ENCODE measurements around the gene SHF.

Gene SHF

DNA sequence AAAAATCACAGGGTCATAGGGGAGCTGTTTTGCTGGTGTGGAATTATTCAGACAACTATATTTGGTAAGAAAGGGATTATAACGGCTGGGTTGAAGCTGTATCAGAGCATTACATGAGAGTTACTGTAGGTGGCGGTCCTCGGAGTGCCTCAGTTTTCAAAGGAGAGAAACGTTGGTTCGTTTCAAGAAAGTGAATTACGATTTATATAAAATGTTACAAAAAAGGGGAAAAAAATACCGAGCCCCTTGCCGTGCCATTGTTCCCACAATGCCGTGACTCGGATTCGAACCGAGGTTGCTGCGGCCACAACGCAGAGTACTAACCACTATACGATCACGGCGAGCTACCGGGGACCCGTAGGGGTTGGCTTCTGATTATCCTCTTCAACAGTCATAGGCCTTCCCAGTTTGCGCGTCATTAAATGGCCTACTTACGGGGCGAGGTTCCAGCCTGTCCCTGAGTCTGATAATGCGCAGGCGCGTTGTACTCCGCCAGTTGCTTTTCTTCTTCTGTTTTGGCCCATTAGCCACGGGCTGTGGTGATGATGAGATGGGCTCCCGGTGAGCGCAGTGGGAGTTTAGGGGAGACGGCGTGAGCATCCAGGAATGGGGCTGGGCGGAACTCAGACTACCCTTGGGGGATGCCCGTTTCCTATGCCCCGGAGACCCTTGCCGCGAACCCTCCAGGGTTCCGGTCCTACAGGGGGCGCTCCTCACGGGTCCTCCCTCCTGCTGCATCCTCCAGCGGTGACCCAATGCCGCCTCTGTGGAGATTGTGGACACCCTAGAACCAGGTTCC, 10.8 kb upstream of the SHF start:
- DNase-seq = peak; percentile 85 to 96 (median 89)

DNA sequence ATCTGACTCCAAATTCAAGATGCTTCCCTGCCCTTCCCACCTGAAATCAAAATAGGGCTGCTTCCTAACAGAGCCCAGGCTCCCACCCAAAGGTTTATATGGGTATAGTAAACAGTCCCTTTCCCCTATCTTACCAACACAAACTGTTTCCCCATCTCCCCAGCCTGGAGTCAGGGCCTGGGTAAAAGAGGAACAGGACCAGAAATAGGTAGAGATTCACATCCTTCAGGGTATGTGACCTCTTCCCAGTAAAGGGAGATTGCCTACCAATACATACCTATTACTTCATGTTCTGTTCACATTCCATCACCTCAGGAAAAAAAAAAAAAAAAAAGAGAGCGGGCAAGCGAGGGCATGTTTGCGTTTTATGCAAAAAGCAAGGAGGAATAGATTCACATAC, 9.7 kb upstream of the SHF start:
- no peak for DNase-seq

DNA sequence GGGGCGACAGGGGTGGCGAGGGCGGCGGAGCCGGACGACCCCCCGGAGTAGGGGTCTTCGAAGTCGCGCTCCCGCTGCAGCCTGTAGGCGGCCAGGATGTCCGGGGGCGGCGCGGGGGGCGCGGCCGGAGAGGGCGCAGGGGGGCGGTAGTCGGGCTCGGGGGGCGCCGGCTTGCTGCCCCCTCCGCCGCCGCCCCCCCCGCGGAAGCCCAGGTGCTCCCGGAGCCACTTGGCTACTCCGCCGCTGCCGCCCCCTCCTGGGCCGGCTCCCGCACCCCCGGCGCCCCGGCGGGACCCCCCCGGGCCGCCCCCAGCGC, 230 bp downstream of the SHF start:
- no peak for DNase-seq

DNA sequence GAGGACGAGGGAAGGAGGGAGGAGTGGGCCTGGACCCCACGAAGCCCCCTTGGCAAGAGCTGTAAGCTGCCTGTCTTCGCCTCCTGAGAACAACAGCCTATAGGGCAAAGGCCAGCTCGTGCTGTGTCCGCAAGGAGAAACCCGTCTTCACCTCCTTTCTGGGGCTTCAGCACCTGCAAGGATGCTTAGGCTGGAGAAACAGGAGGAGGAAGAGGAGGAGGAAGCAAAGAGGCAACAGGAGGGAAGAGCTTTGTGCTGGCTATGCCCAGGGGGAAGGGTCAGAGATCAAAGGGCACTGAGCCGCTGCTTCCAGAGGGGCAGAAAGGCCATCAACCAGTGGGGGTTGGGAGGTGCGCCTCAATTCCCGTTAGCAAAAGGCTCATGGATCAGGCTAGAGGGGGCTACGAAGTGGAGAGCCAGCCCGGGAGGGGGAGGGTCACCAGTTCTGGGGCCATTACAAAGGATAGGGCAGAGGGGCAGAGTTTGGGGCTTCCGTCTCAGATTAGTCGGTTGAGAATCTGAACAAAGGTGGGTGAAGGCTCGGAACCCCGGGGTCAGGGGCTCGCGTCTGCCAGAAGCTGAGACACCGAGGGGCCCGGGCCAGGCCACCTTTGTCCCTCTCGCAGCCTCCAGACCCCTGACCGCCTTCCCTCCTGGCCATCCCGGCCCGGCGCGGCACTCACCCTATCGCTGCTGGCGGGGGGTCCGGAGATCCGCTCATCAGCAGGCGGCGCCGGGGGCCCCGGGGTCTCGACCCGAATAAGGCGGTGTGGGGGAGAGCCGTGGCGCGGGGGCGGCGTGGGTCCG, 792 bp downstream of the SHF start:
- DNase-seq = no peak

DNA sequence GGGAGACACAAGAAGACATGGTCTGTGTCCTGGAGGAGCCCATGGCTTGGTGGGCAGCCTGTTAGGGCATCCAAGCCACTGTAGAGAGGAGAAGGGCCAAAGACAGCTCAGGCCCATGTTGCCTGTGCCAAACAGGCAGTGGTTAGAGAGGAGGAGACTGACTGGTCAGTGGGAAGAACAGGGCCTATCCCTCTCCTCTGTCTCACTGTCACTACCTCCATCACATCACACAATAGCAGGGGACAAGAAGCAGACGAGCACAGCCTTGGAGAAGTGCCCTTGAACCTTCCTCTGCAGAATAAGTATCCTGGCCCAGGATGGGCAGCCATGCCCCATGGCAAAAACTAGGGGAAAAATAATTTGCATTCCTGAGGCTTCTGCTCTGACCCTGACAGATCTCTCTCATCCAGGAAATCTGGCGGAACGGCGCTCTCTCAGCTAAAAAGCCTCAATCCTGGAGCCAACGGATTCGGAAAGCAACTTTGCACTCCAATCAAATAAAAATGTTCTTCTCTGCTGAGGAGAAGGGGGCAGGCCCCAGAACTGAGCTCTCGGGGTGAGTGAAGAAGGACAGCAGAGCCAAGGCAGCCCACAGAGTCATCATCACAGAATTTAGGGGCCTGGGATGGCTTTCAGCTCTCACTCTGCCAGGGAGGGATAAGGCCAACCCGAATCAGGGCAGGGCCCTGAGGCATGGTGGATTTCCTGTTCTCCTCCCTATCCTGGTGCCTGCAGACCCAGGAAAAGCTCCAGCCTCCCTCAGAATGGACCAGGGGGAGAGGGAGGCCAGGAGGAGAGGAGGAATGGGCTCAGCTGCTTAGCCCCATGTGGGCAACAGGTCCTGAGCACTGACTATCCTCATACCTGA, 1.6 kb downstream of the SHF start:
- no peak for DNase-seq

DNA sequence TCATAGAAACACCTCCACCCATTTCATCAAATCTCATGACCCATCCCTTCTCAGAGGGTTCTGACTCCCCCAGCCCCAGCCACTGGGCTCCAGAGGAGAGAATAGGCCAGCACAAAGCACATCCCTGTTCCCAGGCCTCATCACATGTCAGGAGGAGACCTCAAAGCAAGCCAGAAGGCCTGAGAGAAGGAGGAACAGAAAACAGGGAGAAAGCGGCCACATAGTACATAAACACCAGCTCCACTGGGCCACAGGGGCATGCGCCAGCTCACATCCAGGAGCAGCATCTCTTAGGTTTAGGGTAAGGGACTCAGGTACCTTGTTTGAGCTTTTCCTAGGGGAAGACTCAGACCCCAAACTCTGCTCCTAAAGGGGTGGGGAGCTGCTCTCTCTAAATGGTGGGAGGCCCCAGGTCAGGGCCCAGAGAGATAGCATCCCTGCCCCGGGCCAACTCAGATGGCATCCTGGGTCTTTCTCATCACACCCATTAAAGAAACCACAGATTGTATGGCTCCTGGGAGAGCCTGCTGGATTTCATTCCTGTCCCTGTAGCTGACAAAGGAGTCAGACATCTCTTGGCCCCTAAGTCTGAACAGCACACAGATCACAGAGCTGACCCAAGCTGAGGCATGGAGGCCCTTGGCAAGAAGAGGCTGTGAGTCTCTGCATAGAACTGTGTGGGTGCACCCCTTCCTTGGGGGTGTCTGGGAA, 2.5 kb downstream of the SHF start:
- DNase-seq = no peak

DNA sequence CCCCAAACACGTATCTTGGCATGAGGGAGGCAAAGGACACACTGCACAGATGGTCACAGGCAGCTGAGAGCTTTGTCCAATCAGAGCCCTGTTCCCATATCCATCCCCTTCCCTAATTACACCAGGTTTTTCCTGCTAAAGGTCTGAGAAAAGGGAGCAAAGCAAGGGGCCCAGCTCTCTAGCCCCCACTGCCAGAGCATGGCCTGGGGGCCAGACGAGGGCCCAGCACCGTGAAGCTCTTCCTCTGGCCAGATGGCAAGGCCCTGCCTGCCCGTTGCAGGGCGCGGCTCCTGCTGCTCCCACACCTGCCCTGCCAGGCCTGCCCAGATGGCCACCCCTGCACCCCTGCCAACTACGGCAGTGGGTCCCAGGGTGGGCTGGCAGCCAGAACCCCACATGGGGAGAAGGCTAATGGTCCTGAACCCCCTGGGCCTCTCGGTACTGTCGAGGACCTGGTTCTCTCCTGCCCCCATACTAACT, 3.2 kb downstream of the SHF start:
- no peak for DNase-seq

DNA sequence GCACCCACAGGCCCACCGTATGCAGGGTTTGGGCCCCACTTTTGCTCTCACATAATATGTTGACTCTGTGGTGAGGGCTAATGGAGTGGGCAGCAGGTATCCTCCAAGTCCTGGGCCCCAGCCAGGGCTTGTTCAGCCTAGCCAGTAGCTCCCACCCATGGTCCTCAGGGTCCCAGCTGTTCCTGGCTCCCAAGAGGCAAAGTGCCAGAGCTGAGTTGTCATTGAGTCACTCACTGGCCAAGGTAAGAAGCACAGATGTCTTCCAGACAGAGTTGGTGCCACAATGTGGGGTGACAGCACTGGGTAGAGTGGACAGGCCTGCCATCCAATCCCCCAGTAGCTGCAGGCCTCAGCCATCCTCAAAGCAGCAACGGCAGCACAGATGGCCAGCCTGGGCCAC, 4.3 kb downstream of the SHF start:
- DNase-seq = no peak

DNA sequence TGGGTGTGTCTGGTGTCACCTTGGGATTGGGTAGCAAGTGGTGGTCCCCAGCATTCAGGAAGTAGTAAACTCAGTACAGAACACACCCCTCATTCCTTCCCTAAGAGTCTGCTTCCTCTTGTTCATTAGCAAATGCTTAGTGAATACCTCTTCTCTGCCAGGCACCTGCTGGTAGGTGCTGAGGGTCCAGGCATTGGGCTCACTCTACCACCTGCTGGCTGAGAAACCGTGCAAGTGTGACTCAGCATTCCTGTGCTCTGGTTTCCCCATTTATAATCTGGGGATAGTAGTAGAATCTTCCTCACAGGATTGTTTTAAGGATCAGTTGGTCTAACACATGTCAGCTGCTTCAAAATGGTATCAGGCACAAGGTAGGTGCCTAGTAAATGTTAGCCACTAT, 4.8 kb downstream of the SHF start:
- DNase-seq = no peak

DNA sequence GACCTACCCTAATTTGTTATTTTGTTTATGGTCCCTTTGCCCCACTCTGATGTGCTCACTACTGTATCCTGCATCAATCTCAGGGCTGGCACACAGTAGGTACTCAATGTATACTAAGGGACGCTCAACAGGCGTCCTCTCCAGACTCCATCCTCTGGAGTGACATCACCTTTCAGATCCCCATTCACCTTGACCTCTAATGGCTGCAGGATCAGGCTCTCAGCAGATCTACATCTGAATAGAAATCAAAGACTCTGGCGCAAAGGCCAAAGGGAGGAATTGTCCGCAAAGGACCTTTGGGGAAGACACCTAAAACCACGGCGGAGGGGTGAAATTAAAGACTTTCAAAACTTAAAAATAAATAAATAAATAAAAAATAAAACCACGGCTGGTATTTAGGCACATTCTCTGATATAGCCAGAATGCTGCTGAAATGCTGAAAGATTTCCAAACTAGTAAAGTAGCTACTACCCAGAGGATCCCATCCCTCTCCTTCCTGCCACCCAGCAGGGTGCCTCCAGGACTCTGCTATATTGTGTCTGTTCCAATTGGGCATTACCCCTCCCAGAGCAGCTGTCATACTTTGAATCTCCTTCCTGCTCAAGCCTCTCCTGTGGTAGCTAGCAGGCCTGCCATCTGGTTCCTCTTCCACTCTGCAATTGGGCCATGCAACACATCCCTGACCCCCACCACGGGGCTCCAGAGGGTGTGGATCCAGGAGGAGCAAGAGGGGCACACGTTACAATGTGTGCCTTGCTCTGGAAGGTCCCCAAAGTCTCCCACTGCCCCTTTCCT, 6.1 kb downstream of the SHF start:
- no peak for DNase-seq

DNA sequence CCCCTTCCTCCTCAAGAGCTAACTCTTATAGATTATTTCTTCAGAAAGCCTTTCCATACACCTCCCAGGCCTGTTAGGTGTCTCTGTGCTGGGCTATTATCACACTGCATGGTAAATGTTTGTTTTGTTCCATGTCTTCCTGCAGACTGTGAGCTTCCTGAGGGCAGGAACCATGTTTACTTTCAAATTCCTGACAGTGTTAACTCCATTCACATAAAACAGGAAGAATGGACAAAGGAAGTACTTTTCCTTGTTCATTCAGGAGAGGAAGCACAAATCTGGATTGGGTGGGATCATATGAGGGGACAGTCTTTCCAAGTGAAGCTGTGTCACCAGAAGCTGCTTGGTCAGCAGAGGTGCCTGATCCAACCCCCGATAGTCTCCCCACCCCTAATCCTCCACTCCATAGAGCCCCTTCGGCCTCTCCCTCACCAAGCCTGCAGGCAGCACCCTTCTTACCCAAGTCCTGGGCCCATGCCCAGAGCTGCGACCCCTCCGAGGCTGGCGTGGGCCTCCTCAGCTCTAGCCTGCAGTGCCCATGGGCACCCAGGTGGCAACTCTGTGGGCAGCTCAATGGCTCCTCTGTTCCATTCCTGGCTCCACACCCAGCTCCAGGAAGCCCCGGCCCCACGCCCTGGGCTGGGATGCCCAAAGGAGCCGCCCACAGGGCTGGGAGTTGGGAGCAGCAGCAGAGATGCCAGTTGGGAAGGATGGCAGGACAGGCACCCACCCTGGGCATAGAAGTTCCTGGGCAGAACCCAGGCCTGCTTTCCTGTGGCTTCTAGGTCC, 6.9 kb downstream of the SHF start:
- no peak for DNase-seq

DNA sequence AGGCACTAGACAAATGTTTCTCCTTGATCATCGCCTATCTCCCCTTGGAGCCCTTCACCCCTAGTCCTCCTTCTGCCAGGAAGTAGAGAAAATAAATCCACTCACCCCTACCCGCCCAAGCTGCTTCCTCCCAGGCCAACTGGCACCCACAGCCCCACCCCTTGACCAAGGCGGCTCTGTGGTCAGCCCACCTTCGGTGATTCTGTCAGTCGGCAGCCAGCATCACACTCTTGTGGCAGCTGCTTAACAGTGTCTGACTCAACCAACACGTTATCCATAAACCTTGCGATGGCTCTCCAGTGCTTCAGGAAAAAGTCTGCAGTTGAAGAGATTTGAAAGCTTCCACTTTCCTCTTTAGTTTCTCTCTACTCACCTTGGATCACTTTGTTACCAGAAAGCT, 7.6 kb downstream of the SHF start:
- no peak for DNase-seq

DNA sequence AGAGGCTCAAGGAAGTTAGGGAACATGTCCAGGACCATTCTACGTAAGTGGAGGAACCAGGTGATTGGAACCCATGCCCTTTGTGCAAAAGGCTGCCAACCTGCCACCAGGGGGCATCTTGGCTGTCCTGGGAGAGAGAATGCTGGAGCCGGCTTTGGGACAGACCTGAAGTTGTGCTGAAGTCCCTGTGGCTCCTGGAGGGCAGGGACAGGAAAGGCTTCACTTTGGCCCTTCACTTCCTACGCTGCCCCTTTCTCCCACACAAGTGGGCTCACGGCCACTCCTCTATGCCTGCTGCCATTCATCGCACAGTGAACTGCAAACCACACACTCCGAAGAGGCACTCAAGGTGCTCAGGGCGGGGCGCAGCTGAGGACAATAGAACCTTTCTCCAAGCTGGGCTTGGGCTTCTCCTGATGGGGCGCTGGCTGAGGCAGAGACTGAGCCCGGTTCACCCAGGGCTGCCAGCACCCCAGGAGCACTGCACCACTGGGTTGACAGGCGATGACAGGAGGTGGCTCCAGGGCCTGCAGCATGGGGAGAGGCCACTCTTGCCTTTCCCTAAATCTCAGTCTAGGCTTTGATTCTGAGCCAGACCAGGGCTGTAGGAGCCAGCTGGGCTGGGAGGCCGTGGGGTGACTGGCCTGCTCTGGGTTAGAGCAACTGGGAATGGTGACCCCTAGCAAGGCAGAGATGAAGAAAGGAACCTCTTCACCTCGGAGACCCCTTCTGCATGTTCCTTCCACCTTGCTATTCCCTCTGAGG, 8.4 kb downstream of the SHF start:
- DNase-seq = peak in 1 of 3 experiments; percentile 76

DNA sequence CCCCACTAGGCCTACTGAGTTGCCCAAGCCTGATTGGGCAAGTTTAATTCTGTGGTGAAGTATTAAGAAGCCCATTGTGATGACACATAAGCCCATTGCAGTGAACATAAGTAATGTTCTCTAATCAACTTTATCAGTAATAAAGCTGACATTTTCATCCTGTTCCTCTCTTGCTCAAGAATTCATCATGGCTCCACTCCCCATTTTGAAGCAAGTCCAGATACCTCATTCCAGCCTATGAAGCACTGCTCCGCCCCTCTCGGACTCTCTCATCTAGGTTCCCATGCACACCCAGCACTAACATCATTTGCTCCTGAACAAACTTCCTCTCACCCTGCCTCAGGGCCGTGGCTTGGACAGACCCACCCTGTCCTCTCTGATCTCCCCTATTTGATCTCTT, 10.5 kb downstream of the SHF start:
- DNase-seq = no peak

DNA sequence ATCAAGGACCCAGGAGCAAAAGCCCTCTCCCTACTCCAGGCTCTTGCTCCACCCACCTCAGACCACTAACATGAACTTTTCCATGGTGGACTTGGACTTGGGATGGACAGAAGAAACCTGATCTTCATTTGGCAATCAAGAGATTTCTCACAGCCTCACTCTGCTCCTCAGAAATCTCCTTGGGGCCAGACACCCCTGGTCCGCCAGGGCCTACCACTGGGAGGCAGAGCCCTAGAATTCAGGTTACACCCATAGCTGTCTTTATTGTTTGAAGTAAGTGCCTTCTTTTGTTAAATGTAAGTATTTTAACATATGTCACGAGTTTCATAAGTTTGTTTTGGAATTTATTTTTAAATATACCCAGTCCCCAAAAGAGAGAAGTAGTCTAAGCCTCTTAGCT, 13.2 kb downstream of the SHF start:
- DNase-seq = no peak

DNA sequence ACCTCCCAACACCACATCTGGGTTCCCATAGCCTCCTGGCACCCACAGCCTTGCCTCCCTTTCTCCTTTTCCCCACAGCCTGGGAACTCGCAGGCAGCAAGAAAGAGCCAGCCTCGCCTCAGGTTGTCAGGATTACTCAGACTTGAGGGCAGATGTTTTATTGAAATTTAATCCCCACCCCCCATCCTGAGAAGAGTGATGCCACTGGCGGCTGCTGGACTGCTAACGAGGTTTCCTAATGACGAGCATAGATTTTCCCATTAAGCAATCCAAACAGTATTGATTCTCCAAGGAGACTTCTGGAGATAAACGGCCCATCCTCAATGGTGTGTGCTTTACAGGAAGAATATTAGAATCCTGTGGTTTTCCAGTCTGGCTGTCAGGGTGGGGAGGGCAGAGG, 13.7 kb downstream of the SHF start:
- no peak for DNase-seq

DNA sequence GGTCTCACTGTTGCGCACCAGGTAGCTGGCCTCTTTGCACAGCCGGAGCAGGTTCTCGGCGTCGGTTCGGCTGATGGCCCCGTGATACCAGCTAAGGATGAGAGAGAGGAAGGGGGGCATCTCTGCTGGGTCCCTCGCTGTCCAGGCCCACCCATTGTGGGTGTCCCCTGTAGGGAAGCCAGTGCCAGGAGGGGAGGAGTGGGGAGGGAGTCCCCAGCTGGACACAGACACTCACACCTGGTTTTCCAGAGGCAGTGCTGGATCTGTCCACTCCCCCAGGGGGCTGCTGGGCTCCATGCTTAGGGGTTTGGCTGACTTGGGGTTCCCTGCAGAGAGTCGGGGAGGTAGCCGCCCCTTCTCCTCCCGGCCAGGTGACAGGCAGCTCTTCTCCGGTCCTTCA, 15.9 kb downstream of the SHF start:
- no peak for DNase-seq

DNA sequence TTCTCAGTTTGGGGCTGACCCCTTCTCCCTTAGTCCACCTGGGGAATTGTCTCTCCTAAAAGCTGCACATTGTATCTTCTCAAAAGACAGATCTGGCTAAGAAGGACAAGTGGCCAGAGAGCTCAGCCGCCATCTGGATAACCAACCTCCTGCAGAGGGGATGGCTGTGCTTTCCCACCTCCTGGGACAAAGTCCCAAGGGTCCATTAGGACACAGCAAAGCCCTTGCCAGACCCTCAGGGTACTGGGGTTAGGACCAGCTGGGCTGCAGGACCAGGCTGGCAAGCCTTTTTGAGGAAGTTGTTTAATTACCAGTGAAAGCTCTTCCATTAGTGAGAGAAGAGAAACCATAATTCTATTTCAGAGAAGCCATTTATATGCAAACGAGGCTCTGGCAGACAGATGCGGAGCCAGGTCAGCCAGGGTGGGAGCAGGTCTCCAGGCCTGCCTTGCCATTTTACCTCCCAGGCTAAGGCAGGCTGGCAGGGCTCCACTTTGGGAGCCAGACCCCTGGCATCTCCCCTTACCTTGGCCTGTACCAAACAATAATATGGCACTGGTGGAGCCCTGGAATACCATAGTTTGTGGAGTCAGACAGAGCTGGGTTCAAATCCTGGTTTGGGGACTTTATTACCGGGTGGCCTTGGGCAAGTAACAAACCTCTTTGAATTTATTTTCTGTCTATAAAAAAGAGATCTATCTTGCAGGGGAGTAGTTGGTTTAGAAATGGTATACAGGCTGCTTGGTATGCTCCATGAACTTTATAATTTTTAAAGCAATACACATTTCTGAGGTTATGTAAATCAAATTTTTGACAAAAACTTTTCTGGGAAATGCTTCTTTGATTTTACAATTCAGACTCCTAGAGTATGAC, 17.9 kb downstream of the SHF start:
- peak in 2 of 3 experiments; percentile 3 to 40 for DNase-seq

Measured in NCI-H1417 (cell line).